GM19468 (cell line): ENCODE results near the gene TDRKH.

Experiments used
- ATAC-seq: cut with Tn5 transposase; IDR thresholded peaks from one replicate; pipeline ENCODE4 v1.9.1; 2021; ENCODE audit warnings: mild to moderate bottlenecking, moderate library complexity, moderate number of reproducible peaks; ENCODE audit not compliant: unreplicated experiment; ENCODE audit errors: extremely low read depth

Gene TDRKH, protein sequence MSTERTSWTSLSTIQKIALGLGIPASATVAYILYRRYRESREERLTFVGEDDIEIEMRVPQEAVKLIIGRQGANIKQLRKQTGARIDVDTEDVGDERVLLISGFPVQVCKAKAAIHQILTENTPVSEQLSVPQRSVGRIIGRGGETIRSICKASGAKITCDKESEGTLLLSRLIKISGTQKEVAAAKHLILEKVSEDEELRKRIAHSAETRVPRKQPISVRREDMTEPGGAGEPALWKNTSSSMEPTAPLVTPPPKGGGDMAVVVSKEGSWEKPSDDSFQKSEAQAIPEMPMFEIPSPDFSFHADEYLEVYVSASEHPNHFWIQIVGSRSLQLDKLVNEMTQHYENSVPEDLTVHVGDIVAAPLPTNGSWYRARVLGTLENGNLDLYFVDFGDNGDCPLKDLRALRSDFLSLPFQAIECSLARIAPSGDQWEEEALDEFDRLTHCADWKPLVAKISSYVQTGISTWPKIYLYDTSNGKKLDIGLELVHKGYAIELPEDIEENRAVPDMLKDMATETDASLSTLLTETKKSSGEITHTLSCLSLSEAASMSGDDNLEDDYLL

DNA sequence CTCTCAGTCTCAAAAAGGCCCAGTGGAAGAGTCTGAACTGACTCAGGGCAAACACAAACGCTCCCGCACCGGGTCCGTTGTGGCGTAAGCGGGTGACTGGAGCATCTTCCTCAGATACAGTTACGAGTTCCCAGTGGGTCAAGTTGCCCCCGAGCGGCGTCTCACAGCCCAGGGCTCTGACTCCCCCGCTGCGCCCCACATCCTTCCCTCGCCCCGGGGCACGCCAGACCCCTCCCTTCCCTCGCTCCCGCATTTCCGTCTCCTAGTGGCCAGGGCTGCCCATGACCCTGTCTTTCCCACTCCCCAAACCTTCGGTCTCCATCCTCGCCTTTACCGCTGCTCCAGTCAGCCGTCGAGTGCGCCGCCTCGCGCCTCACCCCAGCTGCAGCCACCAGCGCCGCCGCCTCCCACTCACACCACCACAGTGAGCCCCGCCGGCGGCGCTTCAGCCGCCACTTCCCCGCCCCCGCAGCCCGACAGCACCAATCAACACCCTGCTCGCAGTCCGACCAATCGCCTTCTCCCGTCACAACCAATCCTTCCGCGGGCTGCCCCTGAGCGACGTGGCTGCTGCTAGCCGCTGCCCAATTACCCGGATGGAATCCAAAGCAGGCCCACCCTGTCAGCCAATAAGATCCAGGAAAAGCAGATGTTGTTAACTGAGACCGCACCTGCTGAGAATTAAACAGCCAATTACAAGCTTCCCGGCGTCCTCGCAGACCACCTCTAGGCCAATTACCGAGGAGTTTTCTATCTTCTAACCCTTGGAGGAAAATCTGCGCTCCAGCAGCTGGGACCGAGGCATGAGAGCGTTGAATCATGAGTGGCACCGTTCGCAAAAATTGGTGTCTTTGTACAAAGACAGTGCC, at the start of gene TDRKH:
Gene TDRKH, minus strand, starts transcription at position 430 of the 869 bp plus-strand sequence. CDS start 7,478 bp downstream, outside the sequence.
- peak; percentile 94 for ATAC-seq

DNA sequence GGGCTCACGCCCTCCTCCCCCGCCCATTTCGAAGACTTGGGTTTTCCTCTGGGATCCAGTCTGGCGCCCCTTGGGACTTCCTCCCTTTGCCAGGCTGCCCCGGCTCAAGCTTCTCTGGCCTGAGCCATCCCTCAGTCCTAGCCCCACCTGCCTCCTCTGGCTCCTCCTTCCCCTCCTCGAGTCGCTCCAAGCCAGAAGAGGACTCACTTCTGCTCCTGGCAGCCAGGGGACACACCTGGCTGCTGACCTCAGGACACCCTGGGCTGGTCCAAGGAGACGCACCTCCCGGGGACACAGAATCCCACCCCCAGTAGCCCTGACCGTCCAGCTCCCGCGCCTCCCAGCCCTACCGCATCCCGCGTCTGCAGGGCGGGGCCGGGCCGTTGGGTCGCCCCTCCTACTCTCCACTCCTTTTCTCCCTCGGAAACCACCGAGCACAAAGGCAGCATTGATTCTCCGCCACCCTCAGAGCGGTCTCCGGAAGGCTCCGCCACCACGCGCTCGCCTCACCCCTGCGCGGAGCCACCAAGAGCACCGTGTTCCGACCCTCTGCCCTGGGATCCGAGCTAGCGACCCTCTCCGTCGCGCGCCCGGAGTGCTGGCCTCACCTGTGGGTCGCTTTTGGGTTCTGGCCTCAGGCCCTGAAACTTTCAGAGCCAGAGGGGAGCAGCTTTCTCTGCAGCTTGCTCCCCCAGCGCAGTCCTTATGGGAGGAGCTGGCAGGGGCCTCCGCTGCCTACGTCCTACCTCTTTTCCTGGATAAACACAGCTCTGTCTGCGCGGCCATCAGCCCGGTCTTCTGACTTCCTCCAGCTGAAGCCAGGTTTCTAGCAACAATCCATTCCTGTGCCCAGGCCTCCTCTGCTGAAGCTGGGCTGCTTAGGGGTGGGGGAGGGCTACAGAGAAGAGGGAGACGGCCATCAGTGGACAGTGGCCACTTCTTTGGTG, 49.4 kb upstream of the TDRKH start, which contains the start of gene C2CD4D:
Gene C2CD4D, minus strand, starts transcription at position 364 of the 947 bp plus-strand sequence. CDS start 831 bp downstream, outside the sequence.
- ATAC-seq, result no peak

DNA sequence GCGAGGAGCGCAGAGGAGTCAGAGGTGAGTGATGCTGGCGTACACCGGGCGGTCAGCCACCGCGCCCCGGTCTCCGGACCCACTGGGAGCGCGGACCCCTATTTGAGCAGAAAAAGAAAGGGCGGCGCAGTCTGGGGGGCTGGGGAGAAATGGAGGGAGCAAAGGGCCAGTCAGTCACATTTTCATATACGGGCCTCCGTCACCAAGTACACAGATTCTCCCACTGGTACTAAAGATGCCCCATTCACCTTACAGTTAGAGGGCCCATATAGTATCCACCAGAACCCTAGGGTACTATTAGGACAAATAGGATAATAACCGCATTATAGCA, 48.7 kb upstream of the TDRKH start:
- no peak for ATAC-seq

- no peak for ATAC-seq
Observed at GRCh38 chr1:151838222-151839081, 48.2 kb upstream of the TDRKH start.

GRCh38 chr1:151837884-151838221, 47.6 kb upstream of the TDRKH start:
- ATAC-seq, result no peak

DNA sequence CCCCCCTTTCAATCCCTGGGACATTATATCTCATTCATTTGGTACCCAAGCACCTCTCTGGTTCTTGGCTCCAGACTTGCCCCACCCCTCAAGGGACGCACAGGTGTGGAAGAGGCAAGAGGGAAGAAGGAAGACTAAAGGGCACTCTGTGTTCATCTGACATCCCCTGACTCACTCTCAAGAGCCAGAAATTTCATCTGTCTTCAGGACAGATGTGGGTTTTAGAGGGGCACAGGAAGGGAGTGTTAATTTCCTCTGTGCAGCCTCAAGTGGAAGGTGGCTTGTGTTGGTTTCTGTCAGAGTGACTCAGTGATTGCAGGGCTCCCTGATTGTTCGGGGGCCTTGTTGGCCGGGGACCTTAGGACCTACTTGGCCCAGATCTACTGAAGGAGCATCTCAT, 46.9 kb upstream of the TDRKH start:
- ATAC-seq, result no peak

DNA sequence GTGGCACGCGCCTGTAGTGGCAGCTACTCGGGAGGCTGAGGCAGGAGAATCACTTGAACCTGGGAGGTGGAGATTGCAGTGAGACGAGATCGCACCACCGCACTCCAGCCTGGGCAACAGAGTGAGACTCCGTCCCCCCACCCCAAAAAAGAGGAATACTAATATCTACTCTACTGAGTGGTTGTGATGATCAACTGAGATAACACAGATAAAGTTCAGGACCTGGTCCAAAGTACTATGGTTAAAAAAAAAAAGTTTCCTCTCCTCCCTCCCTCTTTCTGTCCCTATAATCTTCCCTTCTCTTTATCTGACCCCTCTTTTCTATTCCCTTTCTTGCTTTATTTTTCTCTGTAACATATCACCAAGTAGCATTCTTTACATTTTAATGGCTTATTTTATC, 45.3 kb upstream of the TDRKH start:
- no peak for ATAC-seq

DNA sequence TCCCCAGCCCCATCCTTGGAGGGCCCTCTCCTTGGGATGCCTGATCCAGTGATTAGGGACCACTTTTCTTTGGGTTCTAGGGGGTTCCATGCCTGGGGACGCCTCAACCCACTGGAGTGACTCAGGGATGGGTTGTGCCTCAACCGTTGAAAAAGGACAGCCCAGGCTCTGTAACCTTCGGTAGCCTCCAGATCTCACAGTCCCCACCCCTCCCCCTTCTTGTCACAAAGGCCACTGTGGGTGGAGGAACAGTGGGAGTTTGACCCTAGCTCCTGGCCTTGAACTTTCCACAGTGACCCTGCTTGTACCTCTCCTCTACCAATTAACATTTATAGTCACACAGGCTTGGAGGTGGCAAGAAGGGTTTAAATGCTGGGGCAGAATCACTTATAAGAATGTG, 43.9 kb upstream of the TDRKH start:
- no peak for ATAC-seq

DNA sequence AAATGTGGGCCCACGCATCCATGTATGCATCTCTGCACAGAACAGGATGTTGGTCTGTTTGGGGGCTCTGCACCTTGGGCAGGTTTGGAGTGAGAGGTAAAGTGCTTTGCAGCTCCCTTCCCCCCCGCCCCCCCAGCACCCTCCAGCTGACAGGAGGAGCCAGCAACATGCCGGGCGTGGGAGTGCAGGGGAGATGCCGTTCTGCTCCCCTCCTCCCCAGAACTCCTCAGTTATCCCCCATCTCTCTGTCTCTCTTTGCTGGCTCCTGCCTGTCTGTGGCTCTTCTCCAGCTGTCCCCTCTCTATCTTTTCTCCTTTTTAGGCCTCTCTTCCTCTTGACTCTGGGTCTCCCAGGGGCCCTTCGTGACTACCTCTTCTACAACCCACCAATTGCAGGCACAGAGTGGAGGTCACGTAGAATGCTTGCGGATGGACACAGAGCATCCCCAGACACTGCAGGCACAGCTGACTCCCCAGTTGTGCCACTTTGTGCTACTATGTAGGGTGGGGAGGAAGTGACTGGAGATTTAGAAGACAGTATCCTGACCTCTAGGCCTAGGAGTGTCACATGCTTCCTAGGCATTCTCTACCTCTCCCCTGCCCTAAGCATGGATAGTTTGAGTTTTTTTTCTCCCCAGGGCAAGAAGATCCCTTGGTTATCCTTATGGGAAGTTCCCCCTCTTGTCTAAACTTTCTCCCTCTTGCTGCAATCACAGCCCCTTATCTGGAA, 43.0 kb upstream of the TDRKH start:
- no peak for ATAC-seq

DNA sequence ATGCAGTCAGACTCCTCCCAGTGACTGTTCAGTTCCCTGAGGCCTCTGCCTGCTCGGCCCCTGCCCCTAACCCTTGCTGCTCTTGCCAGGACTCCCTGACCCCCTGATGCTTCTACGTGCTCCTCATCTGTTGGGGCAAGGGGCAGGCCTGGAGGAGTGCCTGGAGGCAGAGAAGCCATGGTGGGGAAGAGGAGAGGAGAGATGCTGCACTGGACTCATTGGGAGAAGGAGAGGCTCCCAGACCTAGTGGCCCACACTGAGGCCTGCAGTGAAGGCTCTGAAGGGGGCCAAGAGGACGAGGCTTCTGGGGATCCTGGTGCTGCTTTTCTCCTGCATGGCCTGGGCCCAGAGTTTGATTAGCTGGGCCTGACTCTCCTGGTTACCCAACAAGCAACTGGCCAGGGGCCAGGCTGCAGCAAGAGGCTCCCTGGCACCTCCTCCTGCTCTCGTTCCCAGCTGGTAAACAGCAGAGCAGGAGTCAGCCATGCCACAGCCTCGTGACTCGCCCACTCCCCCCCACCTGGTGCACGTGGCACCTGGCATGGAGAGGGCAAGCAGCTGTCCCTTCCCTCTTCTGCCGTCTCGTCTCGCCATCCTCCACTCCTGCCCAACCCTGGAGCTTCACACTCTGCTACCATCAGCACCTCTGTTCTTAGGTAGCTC, 42.1 kb upstream of the TDRKH start:
- ATAC-seq, result no peak

GRCh38 chr1:151831605-151832004, 41.3 kb upstream of the TDRKH start, which contains the start of gene RORC:
RORC (minus strand) TSS chr1:151831802; CDS start chr1:151831764, 38 bp downstream.
- ATAC-seq, result no peak

- ATAC-seq, result no peak
Observed at GRCh38 chr1:151831256-151831591, 40.9 kb upstream of the TDRKH start.

- ATAC-seq, result no peak
Observed at GRCh38 chr1:151830055-151830454, 39.8 kb upstream of the TDRKH start.

DNA sequence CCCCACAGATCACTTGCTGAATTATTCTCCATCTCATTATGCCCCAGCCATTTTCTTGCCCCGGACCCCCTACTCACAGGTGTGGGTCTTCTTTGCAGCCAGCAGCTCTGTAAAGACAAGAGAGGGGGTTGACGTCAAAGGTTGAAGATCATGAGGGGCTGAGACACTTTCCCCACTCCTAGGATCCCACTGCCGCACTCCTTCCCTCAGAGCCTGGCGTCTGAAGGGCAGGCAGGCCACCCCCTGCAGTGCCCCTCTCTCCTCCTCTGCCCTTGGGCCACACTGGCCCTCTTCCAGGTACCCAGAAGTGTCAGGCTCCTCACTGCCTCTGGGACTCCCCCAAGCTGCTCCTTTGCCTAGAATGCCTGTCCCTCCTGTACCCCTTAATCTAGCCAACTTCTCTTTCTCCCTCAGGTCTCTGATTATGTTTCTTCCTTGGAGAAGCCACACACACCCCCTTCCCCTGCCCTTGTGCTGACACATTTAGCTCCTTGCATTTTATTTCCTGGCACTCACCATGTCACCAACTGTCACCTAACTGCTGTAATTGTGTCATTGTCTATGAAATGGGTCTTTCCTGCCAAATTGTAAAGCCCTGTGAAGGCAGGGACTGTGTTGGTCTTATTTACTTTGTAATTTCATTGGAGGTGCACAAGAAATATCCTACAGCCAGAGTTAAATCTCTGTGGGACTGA, 39.2 kb upstream of the TDRKH start:
- ATAC-seq, result no peak

DNA sequence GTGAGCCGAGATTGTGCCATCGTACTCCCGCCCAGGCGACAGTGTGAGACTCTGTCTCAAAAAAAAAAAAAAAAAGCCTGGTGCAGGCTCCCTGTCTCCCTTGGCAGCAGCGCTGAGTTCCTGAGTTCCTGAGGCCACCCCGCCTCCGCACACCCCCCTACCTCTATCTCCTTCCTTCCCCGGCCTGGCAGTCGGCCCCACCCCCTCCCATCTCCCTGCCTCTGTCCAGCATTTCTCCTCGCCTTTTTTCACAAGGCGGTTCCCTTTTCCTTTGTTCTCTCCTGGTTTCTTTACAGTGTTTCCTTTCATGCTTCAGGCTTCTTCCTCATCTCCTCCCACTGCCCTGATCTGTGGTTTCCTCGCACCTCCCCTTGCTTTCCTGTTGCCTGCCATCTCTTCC, 38.6 kb upstream of the TDRKH start:
- ATAC-seq, result no peak

DNA sequence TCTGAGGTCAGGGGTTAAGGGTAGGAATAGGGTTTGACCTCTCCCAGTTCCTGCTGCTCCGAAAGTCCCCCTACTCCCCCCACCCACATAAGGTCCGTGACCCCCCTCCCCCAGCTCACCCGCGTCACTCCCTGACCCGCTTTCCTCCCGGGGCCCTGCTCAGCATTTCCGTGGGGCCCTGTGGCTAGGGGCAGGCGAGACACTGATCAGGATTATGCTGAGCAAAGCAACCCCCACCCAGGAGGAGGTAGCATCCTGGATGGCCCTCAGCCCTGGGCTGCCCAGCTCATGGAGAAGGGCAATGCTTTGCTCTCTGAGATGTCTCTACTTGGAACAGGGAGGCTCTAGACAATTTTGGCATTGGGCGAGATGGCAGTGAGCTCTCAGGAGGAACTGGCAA, 37.6 kb upstream of the TDRKH start:
- ATAC-seq, result no peak
